Fibroblast of lung (primary cell): ENCODE results near the gene BABAM2. TPM values are rescaled to one million over a fixed set of nuclear protein-coding genes. Genes with fewer than 3 reads are reported as not detected.

ENCODE experiments used
- DNase-seq, 2 donors: peaks; one replicate each; pipeline versions ENCODE4 v3.0.0 to v3.0.0-alpha.2; 2010; ENCODE audit warnings: low read depth in 2 of 2
- H2AFZ ChIP-seq: 2 replicates; pipeline ENCODE4 v1.5.1; 2012; ENCODE audit warnings: low read length, control low read depth, inconsistent platforms
- H3K27ac ChIP-seq: 2 replicates; pipeline ENCODE4 v1.5.1; 2011; ENCODE audit warnings: low read length, control low read depth; ENCODE audit not compliant: insufficient read depth
- H3K27me3 ChIP-seq: 2 replicates; pipeline ENCODE4 v1.5.1; 2011; ENCODE audit warnings: mild to moderate bottlenecking, low read length; ENCODE audit not compliant: control insufficient read depth, insufficient read depth
- H3K36me3 ChIP-seq: 2 replicates; pipeline ENCODE4 v1.5.1; 2011; ENCODE audit warnings: low read length; ENCODE audit not compliant: control insufficient read depth, insufficient read depth
- H3K4me1 ChIP-seq: 2 replicates; pipeline ENCODE4 v1.5.1; 2011; ENCODE audit warnings: low read length; ENCODE audit not compliant: control insufficient read depth, insufficient read depth; ENCODE audit errors: extremely low read depth
- H3K4me2 ChIP-seq: 2 replicates; pipeline ENCODE4 v1.5.1; 2011; ENCODE audit warnings: low read length, control low read depth; ENCODE audit not compliant: insufficient read depth; ENCODE audit errors: extremely low read depth
- H3K4me3 ChIP-seq, 4 experiments: fragments of 200-600 bp in 1 of 4; sonication (generic) in 1 of 4; replicated peaks in 1 of 4; 2 replicates each; pipeline ENCODE4 v1.5.1; 2011 to 2016; ENCODE audit warnings: low read length in 4 of 4, low read depth in 3 of 4, mild to moderate bottlenecking in 3 of 4, control low read depth in 2 of 4, inconsistent platforms in 1 of 4, mixed read lengths in 1 of 4; ENCODE audit not compliant: insufficient read depth in 1 of 4; ENCODE audit errors: control extremely low read depth in 1 of 4
- H3K79me2 ChIP-seq: 2 replicates; pipeline ENCODE4 v1.5.1; 2012; ENCODE audit warnings: mild to moderate bottlenecking, low read length, inconsistent platforms; ENCODE audit not compliant: control insufficient read depth, insufficient read depth
- H3K9ac ChIP-seq: 2 replicates; pipeline ENCODE4 v1.5.1; 2011; ENCODE audit warnings: mild to moderate bottlenecking, low read length, control low read depth; ENCODE audit not compliant: insufficient read depth
- H3K9me3 ChIP-seq: 2 replicates; pipeline ENCODE4 v1.5.1; 2012; ENCODE audit warnings: low read depth, low read length; ENCODE audit not compliant: control insufficient read depth, insufficient read depth
- H4K20me1 ChIP-seq: 2 replicates; pipeline ENCODE4 v1.5.1; 2011; ENCODE audit warnings: low read length; ENCODE audit not compliant: control insufficient read depth, insufficient read depth; ENCODE audit errors: extremely low read depth
- EZH2 ChIP-seq: IDR thresholded peaks from 2 replicates; pipeline ENCODE4 v1.5.1; 2012; ENCODE audit warnings: low read length, control low read depth, mild to moderate bottlenecking; ENCODE audit errors: missing control alignments
- polyA plus RNA-seq, 2 donors: library from polyadenylated mRNA; depleted of rRNA in 1 of 2; stranded (reverse) in 1 of 2; unstranded in 1 of 2; fragments of >200 nt; gene quantifications; 2 replicates each; pipeline ENCODE4 v1.2.1, GENCODE V29; 2011 to 2012; ENCODE audit warnings: missing spikeins in 1 of 2
- total RNA-seq: library from RNA; depleted of rRNA; stranded (reverse); fragments of >200 nt; gene quantifications from 2 replicates; pipeline ENCODE4 v1.2.1, GENCODE V29; 2014
- TF ChIP-seq, protein P1 (sequence below), 2 donors: IDR thresholded peaks in 1 of 2; conservative IDR thresholded peaks in 1 of 2; 1 replicate in 1 of 2; 2 replicates in 1 of 2; pipeline ENCODE4 v1.5.1; 2011 to 2012; ENCODE audit warnings: low read length in 2 of 2, control low read depth in 1 of 2, inconsistent platforms in 1 of 2, low read depth in 1 of 2, mild to moderate bottlenecking in 1 of 2

Gene BABAM2
- total and polyA plus RNA-seq, 2 donors (not counting 1 experiment from before 2014, with no cell fraction given), result 25.6 to 33.4 TPM

DNA sequence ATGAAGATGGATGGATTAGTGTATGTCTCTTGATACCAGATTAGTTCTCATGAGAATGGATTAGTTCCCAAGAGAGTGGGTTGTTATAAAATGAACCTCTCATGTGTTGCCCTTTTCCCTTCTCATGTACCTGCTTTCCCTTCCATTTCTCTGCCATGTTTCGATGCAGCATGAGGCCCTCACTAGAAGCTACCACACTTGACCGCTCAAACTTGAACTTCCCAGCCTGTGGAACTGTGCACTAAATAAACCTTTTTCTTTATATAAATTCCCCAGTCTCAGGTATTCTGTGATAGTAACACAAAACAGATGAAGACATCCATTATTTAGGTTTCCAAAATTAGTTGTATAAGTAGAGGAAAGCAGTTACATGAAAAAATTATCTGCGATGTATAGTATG lies 73.5 kb downstream of the BABAM2 start:
- no peak overlapping the region for H3K9ac ChIP-seq
- no peak overlapping the region for H3K4me2 ChIP-seq
- no peaks in the 10 kb centered on the region for H3K9me3 ChIP-seq
- no peak for DNase-seq
- peaks cover 2% of the 10 kb centered on the region for H3K79me2 ChIP-seq
- H3K27ac ChIP-seq, result no peak overlapping the region
- no peaks in the 10 kb centered on the region for H3K27me3 ChIP-seq
- H3K36me3 ChIP-seq, result no peaks in the 10 kb centered on the region
- no peaks in the 10 kb centered on the region for H4K20me1 ChIP-seq
- no peak overlapping the region for H2AFZ ChIP-seq
- H3K4me1 ChIP-seq, result peaks cover 22% of the 10 kb centered on the region
- TF ChIP-seq EZH2, result no peak
- TF ChIP-seq, protein P1, sequence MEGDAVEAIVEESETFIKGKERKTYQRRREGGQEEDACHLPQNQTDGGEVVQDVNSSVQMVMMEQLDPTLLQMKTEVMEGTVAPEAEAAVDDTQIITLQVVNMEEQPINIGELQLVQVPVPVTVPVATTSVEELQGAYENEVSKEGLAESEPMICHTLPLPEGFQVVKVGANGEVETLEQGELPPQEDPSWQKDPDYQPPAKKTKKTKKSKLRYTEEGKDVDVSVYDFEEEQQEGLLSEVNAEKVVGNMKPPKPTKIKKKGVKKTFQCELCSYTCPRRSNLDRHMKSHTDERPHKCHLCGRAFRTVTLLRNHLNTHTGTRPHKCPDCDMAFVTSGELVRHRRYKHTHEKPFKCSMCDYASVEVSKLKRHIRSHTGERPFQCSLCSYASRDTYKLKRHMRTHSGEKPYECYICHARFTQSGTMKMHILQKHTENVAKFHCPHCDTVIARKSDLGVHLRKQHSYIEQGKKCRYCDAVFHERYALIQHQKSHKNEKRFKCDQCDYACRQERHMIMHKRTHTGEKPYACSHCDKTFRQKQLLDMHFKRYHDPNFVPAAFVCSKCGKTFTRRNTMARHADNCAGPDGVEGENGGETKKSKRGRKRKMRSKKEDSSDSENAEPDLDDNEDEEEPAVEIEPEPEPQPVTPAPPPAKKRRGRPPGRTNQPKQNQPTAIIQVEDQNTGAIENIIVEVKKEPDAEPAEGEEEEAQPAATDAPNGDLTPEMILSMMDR (conservative IDR thresholded peaks at IDR 0.05 in 1 of 2, IDR thresholded peaks at IDR 0.05 in 1 of 2; ENCODE audit: low read depth in 1 of 2, low read length in 2 of 2), result no peak
- H3K4me3 ChIP-seq, result no peak overlapping the region

- no peak overlapping the region for H3K4me2 ChIP-seq
- no peak for DNase-seq
These were observed 75.3 kb downstream of the BABAM2 start for GRCh38 chr2:27965841-27966240.

DNA sequence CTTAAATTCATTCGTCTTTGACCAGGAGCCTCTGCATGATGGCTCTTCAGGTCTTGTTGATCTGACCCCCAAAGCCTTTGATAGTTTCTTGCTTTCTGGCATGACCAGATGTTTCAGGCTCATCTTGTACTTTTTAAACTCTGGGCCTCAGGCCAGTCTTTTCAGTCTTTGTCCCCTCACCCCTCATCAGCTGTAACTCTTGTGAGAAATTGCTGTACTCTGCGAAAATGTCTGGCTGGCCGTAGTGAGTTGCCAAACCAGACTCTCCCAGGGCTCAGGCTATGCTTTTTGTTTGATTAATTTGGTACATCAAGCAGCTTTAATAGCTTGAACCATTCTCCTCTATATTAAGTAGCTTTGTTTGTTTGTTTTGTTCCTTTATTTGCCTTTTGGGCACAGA lies 75.9 kb downstream of the BABAM2 start:
- peak; percentile 72 to 80 for DNase-seq
- no peak overlapping the region for H2AFZ ChIP-seq
- H3K36me3 ChIP-seq, result no peaks in the 10 kb centered on the region
- no peaks in the 10 kb centered on the region for H4K20me1 ChIP-seq
- no peaks in the 10 kb centered on the region for H3K27me3 ChIP-seq
- H3K4me1 ChIP-seq, result peaks cover 5% of the 10 kb centered on the region
- no peak overlapping the region for H3K4me2 ChIP-seq
- H3K4me3 ChIP-seq, result no peak overlapping the region
- no peak overlapping the region for H3K27ac ChIP-seq
- no peaks in the 10 kb centered on the region for H3K9me3 ChIP-seq
- no peak overlapping the region for H3K9ac ChIP-seq
- H3K79me2 ChIP-seq, result peaks cover 2% of the 10 kb centered on the region
- TF ChIP-seq, protein P1 (conservative IDR thresholded peaks at IDR 0.05 in 1 of 2, IDR thresholded peaks at IDR 0.05 in 1 of 2; ENCODE audit: low read depth in 1 of 2, low read length in 2 of 2), result no peak
- no peak for TF ChIP-seq EZH2

More at GRCh38 chr2:27965841-27966240, 75.3 kb downstream of the BABAM2 start:
- no peaks in the 10 kb centered on the region for H3K36me3 ChIP-seq
- TF ChIP-seq, protein P1 (conservative IDR thresholded peaks at IDR 0.05 in 1 of 2, IDR thresholded peaks at IDR 0.05 in 1 of 2; ENCODE audit: low read depth in 1 of 2, low read length in 2 of 2), result no peak
- no peak for TF ChIP-seq EZH2
- H3K4me1 ChIP-seq, result peaks cover 11% of the 10 kb centered on the region
- no peaks in the 10 kb centered on the region for H3K9me3 ChIP-seq
- no peak overlapping the region for H3K4me3 ChIP-seq
- no peaks in the 10 kb centered on the region for H4K20me1 ChIP-seq
- peaks cover 2% of the 10 kb centered on the region for H3K79me2 ChIP-seq
- H3K9ac ChIP-seq, result no peak overlapping the region
- no peak overlapping the region for H2AFZ ChIP-seq
- H3K27ac ChIP-seq, result no peak overlapping the region
- no peaks in the 10 kb centered on the region for H3K27me3 ChIP-seq
